Activated naive CD8-positive, alpha-beta T cell treated with anti-CD3 and anti-CD28 coated beads, Interleukin-2, amount 50 U/mL, for 16 hours (primary cell): Measurements from ENCODE around the gene DENND2C.

Experiments
- DNase-seq: peaks from one replicate; pipeline ENCODE4 v3.0.0-alpha.2; 2020; ENCODE audit warnings: low read depth, low spot score

DENND2C gene

GRCh38 chr1:114547076-114547475 lies 122.8 kb downstream of the DENND2C start:
- no peak for DNase-seq

- no peak for DNase-seq
Observed at GRCh38 chr1:114545796-114546195, 124.1 kb downstream of the DENND2C start.

- DNase-seq = no peak
Observed at GRCh38 chr1:114545315-114545714, 124.5 kb downstream of the DENND2C start.

GRCh38 chr1:114540821-114541220 lies 129.0 kb downstream of the DENND2C start:
- no peak for DNase-seq

- no peak for DNase-seq
Observed at GRCh38 chr1:114540272-114540671, 129.6 kb downstream of the DENND2C start.

GRCh38 chr1:114536043-114536442 lies 133.8 kb downstream of the DENND2C start:
- DNase-seq = no peak

GRCh38 chr1:114535401-114535800 lies 134.4 kb downstream of the DENND2C start:
- DNase-seq = no peak
